NCI-H748 treated with DMSO at 0.1 percent for 48 hours (cell line): Measurements from ENCODE around the gene C1orf159.
A peak's percentile ranks its signal among the peaks of the same experiment; 100 is the strongest.

ENCODE experiments used
- DNase-seq: peaks from one replicate; lab custom pipeline; 2025; lab: John Stamatoyannopoulos, UW

Gene C1orf159

GRCh38 chr1:1038694-1039093 is 77.2 kb downstream of the C1orf159 start:
- no peak for DNase-seq

- DNase-seq: no peak
Measured at GRCh38 chr1:1037366-1038327, 78.2 kb downstream of the C1orf159 start.

GRCh38 chr1:1035291-1035943 is 80.5 kb downstream of the C1orf159 start:
- no peak for DNase-seq

GRCh38 chr1:1034439-1034781 is 81.5 kb downstream of the C1orf159 start:
- DNase-seq: no peak

- no peak for DNase-seq
Measured at GRCh38 chr1:1033731-1034438, 82.0 kb downstream of the C1orf159 start.

GRCh38 chr1:1033009-1033587 is 82.8 kb downstream of the C1orf159 start:
- DNase-seq: peak; percentile 72

- DNase-seq: no peak
Measured at GRCh38 chr1:1032424-1032823, 83.5 kb downstream of the C1orf159 start.
